ENCODE measurements around the gene RNF222. TPM values are rescaled to one million over a fixed set of nuclear protein-coding genes. Genes with fewer than 3 reads are reported as not detected.

Gene RNF222
- total and polyA plus RNA-seq, 2 of the 4 experiments (the other 2 are of a cell fraction), result not detected

DNA sequence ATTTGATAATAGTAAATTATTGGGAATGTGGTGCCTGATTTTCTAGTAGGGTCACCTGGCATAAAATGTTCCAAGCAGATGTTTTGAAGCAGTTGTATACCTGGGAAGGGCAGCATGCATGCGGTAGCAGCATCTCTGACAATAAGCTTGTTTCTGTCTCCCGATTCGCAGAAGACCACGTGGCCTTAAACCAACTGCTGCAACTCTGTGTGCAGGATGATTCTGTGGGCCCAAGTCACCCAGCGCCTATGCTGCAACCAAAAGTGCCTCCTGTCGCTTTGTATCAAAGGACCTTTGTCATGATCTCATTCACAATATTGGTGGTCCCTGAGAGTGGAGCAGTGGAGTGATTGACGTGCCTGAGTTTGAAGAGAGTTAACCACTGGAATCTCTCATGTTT is 46.1 kb upstream of the RNF222 start:
- H3K36me3 ChIP-seq (ENCODE audit: control insufficient read depth, insufficient read depth, low read length), result peaks cover 25% of the 10 kb centered on the region
- peaks cover 60% of the 10 kb centered on the region for H4K20me1 ChIP-seq (ENCODE audit: insufficient read depth, low read length)
- H3K4me2 ChIP-seq (ENCODE audit: low read depth, low read length), result no peak overlapping the region
- H3K79me1 ChIP-seq (ENCODE audit: low read depth in 1 of 2, low read length in 2 of 2), result peaks cover 24 to 60% of the 10 kb centered on the region in 2 experiments
- no peak overlapping the region for H3K9ac ChIP-seq (ENCODE audit: low read depth, low read length)
- H3K9me3 ChIP-seq (ENCODE audit: control insufficient read depth, insufficient read depth, low read length), result no peaks in the 10 kb centered on the region
- no peak overlapping the region for H4K5ac ChIP-seq (ENCODE audit: low read depth, low read length)
- H3K56ac ChIP-seq (ENCODE audit: extremely low read depth, insufficient read depth, low read length), result no peak overlapping the region
- H3K23ac ChIP-seq (ENCODE audit: low read depth, low read length), result no peak overlapping the region; the same call in 1 of the 2 replicates
- H3K27ac ChIP-seq (ENCODE audit: insufficient read depth, low read length), result no peak overlapping the region
- no peaks in the 10 kb centered on the region for H3K27me3 ChIP-seq (ENCODE audit: control insufficient read depth, insufficient read depth, low read length)
- ChIA-PET POLR2A (ENCODE audit: unreplicated experiment) (no interaction called here), CTCF (no interaction called here)
- H3K18ac ChIP-seq (ENCODE audit: low read depth, low read length), result no peak overlapping the region
- ATAC-seq (ENCODE audit: low read depth) (no peak), DNase-seq (no peak)
- H4K8ac ChIP-seq (ENCODE audit: low read depth in 2 of 2, low read length in 2 of 2), result no peak overlapping the region
- in situ Hi-C loops (cut with MboI; ENCODE audit: low sequenced_read_pairs), result no loop called here
- H3K4me1 ChIP-seq (ENCODE audit: control insufficient read depth, insufficient read depth, low read length), result peaks cover 2% of the 10 kb centered on the region; the same call in 1 of the 2 replicates
- H3K14ac ChIP-seq (replicated peaks; ENCODE audit: low read depth, low read length), result no peak overlapping the region
- TF ChIP-seq RAD21 (IDR thresholded peaks at IDR 0.05; ENCODE audit: low read length), result no peak
- no peak for TF ChIP-seq SMC3 (IDR thresholded peaks at IDR 0.05; ENCODE audit: low read depth, low read length)
- no peak for TF ChIP-seq MAFK (IDR thresholded peaks at IDR 0.05; ENCODE audit: low read depth, low read length)
- TF ChIP-seq USF2 (IDR thresholded peaks at IDR 0.05; ENCODE audit: low read depth, low read length), result no peak
- no peak for TF ChIP-seq MAZ (IDR thresholded peaks at IDR 0.05; ENCODE audit: borderline replicate concordance, low read depth, low read length)
- TF ChIP-seq FOS (IDR thresholded peaks at IDR 0.05; ENCODE audit: low read depth, low read length), result no peak
- TF ChIP-seq POLR2A (IDR thresholded peaks at IDR 0.05; ENCODE audit: low read depth, low read length), result no peak
- TF ChIP-seq MXI1 (IDR thresholded peaks at IDR 0.05; ENCODE audit: borderline replicate concordance, low read depth, low read length), result no peak
- no peak for TF ChIP-seq CEBPB (IDR thresholded peaks at IDR 0.05; ENCODE audit: low read depth, low read length)
- TF ChIP-seq CHD1 (IDR thresholded peaks at IDR 0.05; ENCODE audit: low read depth, low read length), result no peak
- TF ChIP-seq NFE2L2 (IDR thresholded peaks at IDR 0.05; ENCODE audit: low read depth, low read length), result no peak
- no peak for TF ChIP-seq RFX5 (IDR thresholded peaks at IDR 0.05; ENCODE audit: low read depth, low read length)
- TF ChIP-seq BHLHE40 (IDR thresholded peaks at IDR 0.05; ENCODE audit: low read depth, low read length), result no peak
- no peak for TF ChIP-seq RCOR1 (IDR thresholded peaks at IDR 0.05; ENCODE audit: insufficient replicate concordance, low read length)
- no peak for TF ChIP-seq CTCF (conservative IDR thresholded peaks at IDR 0.05; ENCODE audit: low read depth, low read length)
- intact Hi-C loops (cut with micrococcal nuclease), result loop anchor here (5.0 kb wide), 1 partner anchor 44 kb away; no protein-coding TSS in a partner anchor
- no TSS peak for BruUV-seq (replicated peaks)
- no peak overlapping the region for H3K4me3 ChIP-seq (ENCODE audit: insufficient read depth, low read depth, low read length)
- dilution Hi-C loops (cut with HindIII; ENCODE audit: low sequenced_read_pairs, unreplicated experiment), result no loop called here
- no peak overlapping the region for H2BK120ac ChIP-seq (ENCODE audit: low read depth, low read length)
- H2BK5ac ChIP-seq (ENCODE audit: low read depth, low read length, poor library complexity, severe bottlenecking), result no peak overlapping the region
- H2AFZ ChIP-seq (replicated peaks; ENCODE audit: low read length, poor library complexity), result no peak overlapping the region
- H2AK9ac ChIP-seq (replicated peaks; ENCODE audit: low read depth, low read length, poor library complexity), result no peak overlapping the region
- H2BK15ac ChIP-seq (ENCODE audit: low read depth, low read length), result no peak overlapping the region
- no peak overlapping the region for H4K91ac ChIP-seq (ENCODE audit: insufficient read depth, low read depth, low read length)
- WGBS, 2 experiments (ENCODE audit: extremely low coverage in 2 of 2, insufficient read length in 1 of 2), result no CpG with 5 or more reads among the region's 7 CpGs
- no peak overlapping the region for H3K4ac ChIP-seq (ENCODE audit: low read depth, low read length)
- no peak overlapping the region for H2AK5ac ChIP-seq (ENCODE audit: low read depth, low read length)
- H3K9me1 ChIP-seq (ENCODE audit: insufficient read depth, low read length), result peaks cover 4% of the 10 kb centered on the region; the same call in 1 of the 2 replicates
- no peak overlapping the region for H2BK20ac ChIP-seq (ENCODE audit: low read depth, low read length)

All from IMR-90 (cell line).